ENCODE data around the gene CELSR3.

Gene CELSR3

GRCh38 chr3:48629894-48630293, 32.8 kb downstream of the CELSR3 start:
- TF ChIP-seq POLR2A (IDR thresholded peaks at IDR 0.05; ENCODE audit: extremely low read depth, insufficient read length) (no peak), CTCF (IDR thresholded peaks at IDR 0.05; ENCODE audit: low read depth, low read length) (no peak), MYC (IDR thresholded peaks at IDR 0.05; ENCODE audit: low read depth, low read length) (no peak), MAX (IDR thresholded peaks at IDR 0.05; ENCODE audit: low read depth, low read length) (no peak)
- no peak for DNase-seq (ENCODE audit: low read depth)
- H3K4me3 ChIP-seq (ENCODE audit: low read depth, low read length): no peak overlapping the region

- no peak for DNase-seq (ENCODE audit: low read depth)
- no peak overlapping the region for H3K4me3 ChIP-seq (ENCODE audit: low read depth, low read length)
- TF ChIP-seq MAX (IDR thresholded peaks at IDR 0.05; ENCODE audit: low read depth, low read length) (no peak), MYC (IDR thresholded peaks at IDR 0.05; ENCODE audit: low read depth, low read length) (no peak), POLR2A (IDR thresholded peaks at IDR 0.05; ENCODE audit: extremely low read depth, insufficient read length) (no peak), CTCF (IDR thresholded peaks at IDR 0.05; ENCODE audit: low read depth, low read length) (no peak)
These were observed 34.2 kb downstream of the CELSR3 start for GRCh38 chr3:48628277-48629017.

- TF ChIP-seq CTCF (IDR thresholded peaks at IDR 0.05; ENCODE audit: low read depth, low read length): no peak
- TF ChIP-seq POLR2A (IDR thresholded peaks at IDR 0.05; ENCODE audit: extremely low read depth, insufficient read length): no peak
- TF ChIP-seq MYC (IDR thresholded peaks at IDR 0.05; ENCODE audit: low read depth, low read length): no peak
- TF ChIP-seq MAX (IDR thresholded peaks at IDR 0.05; ENCODE audit: low read depth, low read length): no peak
- no peak for DNase-seq (ENCODE audit: low read depth)
- H3K4me3 ChIP-seq (ENCODE audit: low read depth, low read length): no peak overlapping the region
These were observed 37.1 kb downstream of the CELSR3 start for GRCh38 chr3:48625600-48625999.

GRCh38 chr3:48624767-48625166, 37.9 kb downstream of the CELSR3 start:
- no peak for DNase-seq (ENCODE audit: low read depth)
- TF ChIP-seq CTCF (IDR thresholded peaks at IDR 0.05; ENCODE audit: low read depth, low read length): no peak
- no peak for TF ChIP-seq POLR2A (IDR thresholded peaks at IDR 0.05; ENCODE audit: extremely low read depth, insufficient read length)
- TF ChIP-seq MYC (IDR thresholded peaks at IDR 0.05; ENCODE audit: low read depth, low read length): no peak
- TF ChIP-seq MAX (IDR thresholded peaks at IDR 0.05; ENCODE audit: low read depth, low read length): no peak
- H3K4me3 ChIP-seq (ENCODE audit: low read depth, low read length): no peak overlapping the region

GRCh38 chr3:48623851-48624547, 38.7 kb downstream of the CELSR3 start:
- no peak overlapping the region for H3K4me3 ChIP-seq (ENCODE audit: low read depth, low read length)
- DNase-seq (ENCODE audit: low read depth): no peak

More at GRCh38 chr3:48623851-48624547, 38.7 kb downstream of the CELSR3 start:
- TF ChIP-seq MYC (IDR thresholded peaks at IDR 0.05; ENCODE audit: low read depth, low read length) (no peak), CTCF (IDR thresholded peaks at IDR 0.05; ENCODE audit: low read depth, low read length) (no peak), MAX (IDR thresholded peaks at IDR 0.05; ENCODE audit: low read depth, low read length) (no peak), POLR2A (IDR thresholded peaks at IDR 0.05; ENCODE audit: extremely low read depth, insufficient read length) (no peak)

All from NB4 (cell line).